AG10803 (cell line): Measurements from ENCODE around the gene SMURF1.

Experiments used
- DNase-seq: peaks from one replicate; pipeline ENCODE4 v3.0.0; 2010; ENCODE audit warnings: low read depth
- H3K4me3 ChIP-seq: 2 replicates; pipeline ENCODE4 v1.5.1; 2011; ENCODE audit warnings: mild to moderate bottlenecking, low read length, control low read depth
- CTCF ChIP-seq: conservative IDR thresholded peaks from 2 replicates; pipeline ENCODE4 v1.5.1; 2011; ENCODE audit warnings: mild to moderate bottlenecking, low read length, control low read depth, inconsistent platforms

SMURF1 gene

GRCh38 chr7:99004216-99004615, 139.7 kb downstream of the SMURF1 start:
- TF ChIP-seq CTCF = no peak
- DNase-seq = peak; percentile 88
- no peak overlapping the region for H3K4me3 ChIP-seq

DNA sequence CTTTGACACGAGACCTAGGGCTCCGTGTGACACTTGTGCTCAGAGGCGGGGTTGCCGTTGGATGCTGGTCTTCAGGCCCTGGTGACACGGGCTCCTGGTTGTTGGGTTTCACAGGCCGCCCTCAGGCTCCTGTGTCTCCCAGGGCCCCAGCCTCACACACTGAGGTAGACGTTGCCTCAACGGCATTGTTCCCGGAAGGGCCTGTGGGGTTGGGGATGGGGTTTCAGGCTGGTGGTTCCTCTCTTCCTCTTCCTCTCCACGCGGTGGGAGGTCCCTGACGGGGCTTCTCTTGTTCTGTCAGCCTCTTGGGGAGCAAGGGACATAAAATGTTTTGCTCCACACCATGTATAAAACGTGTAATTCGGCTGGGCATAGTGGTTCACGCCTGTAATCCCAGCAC, 140.5 kb downstream of the SMURF1 start:
- H3K4me3 ChIP-seq = no peak overlapping the region
- no peak for TF ChIP-seq CTCF
- DNase-seq = no peak

DNA sequence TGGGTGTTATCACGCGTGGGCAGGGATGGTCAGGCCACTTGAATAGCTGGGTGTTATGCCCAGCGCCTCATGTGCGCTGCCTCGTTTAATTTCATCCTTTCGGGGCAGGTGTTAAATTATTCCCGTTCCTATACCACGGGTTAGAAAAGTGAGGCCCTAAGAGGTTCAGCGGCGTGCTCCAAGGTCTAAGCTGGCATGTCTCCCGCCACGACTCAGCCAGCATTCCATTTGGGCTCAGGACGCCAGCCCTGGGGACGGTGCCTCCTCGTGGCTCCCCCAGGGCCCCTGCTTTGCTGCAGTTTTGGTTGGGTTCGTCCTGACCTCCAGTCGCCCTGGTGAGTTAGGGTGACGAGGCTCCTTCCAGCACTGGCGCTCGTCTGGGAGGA, 141.1 kb downstream of the SMURF1 start:
- TF ChIP-seq CTCF = no peak
- DNase-seq = no peak
- H3K4me3 ChIP-seq = no peak overlapping the region

DNA sequence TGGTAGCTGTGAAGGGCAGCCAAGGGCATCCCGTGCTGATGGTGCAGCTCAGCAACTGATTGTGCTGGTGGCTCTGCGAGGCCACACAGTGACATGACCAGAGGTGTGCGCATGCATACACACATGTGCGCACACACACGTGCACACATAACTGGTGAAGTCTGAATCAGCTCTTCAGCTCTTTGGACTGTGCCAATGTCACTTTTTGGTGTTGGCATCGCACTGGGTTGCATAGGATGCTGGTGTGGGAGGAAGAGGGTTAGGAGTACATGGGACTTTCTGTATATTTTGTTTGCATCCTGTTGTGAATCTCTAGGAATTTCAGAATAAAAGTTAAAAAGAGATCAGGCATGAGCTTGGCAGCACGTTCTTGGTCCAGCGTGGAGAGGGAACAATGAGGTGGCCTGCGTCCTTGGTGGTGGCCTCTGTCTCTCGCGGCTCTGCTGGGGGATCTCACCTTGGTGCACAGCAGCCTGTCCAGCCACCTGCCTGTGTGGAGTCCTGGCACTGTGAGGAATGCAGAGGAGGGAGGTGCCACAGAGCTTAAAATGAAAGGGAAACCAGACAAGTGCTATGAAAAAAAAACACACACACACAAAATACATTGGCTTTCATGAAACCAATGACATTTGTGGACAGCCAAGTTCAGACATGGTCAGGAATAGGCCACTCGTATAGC, 141.6 kb downstream of the SMURF1 start:
- no peak for DNase-seq
- no peak overlapping the region for H3K4me3 ChIP-seq
- no peak for TF ChIP-seq CTCF

DNA sequence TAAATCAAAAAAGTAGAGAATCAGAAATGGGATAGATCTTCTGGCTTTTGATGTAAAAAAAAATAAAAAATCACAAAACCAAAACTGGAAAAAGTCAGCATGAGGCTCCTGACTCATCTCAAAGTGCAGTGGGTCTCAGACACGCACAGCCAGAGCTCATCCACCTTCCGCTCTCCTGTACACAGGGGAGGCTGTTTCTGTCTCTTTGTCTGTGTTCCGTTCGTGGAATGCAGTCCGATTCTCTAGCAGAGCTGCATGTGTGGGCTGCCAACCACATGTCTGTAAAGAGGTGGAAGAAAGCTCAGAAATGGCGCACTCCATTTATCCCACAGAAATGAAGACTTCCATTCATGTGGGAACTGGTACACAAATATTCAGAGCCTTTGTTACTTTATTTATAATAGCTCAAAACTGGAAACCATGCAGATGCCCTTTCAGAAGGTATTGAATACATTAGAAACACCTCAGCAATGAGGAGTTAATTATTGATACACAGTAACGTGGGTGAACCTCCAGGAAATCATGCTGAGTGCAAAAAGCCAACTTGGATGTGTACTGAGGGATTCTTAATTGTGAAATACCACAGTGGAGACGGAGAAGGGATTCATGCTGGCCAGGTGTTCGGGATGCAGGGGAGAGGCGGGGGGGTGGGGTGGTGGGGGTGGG, 142.3 kb downstream of the SMURF1 start:
- DNase-seq = no peak
- H3K4me3 ChIP-seq = no peak overlapping the region
- TF ChIP-seq CTCF = no peak

DNA sequence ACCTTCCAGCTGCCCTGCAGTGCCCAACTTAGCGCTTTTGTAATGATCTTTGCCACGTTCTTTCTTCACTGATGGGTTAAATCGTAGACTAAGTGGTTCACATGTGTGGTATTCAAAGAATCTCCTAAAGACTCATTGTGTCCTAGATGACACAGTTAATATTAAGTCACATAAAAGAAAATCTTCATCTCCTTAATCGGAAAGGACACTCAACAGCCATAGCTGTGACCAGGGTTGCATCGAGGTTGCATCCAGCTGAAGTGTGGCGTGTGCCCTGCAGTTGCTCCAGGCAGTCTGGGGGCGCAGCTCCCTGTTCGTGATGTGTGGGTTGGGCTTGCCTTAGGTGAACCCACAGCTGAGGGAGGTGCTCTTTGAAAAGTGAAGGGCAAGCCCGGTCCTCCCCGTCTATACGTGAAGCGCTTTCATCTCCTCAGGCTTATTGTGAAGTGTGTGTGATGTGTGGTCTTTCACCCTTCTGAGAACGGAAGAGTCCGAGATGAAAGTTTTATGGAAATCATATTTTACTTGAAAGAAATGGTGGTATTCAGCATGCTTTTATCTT, 142.9 kb downstream of the SMURF1 start:
- DNase-seq = peak; percentile 5
- TF ChIP-seq CTCF = no peak
- H3K4me3 ChIP-seq = no peak overlapping the region
